Fibroblast of skin of left biceps (primary cell): ENCODE measurements around the gene BCL2L12.

Experiments used
- DNase-seq, 2 experiments: peaks; one replicate each; pipeline ENCODE4 v3.0.0-alpha.2; 2013; ENCODE audit warnings: low read depth in 2 of 2

Gene BCL2L12

GRCh38 chr19:49642492-49643035 lies 23.2 kb upstream of the BCL2L12 start:
- DNase-seq, result no peak

GRCh38 chr19:49643466-49643865 lies 22.3 kb upstream of the BCL2L12 start:
- DNase-seq, result no peak

GRCh38 chr19:49645592-49645991 lies 20.1 kb upstream of the BCL2L12 start:
- no peak for DNase-seq

- no peak for DNase-seq
Observed at GRCh38 chr19:49645995-49646394, 19.7 kb upstream of the BCL2L12 start.

- DNase-seq, result no peak
Observed at GRCh38 chr19:49646586-49646985, 19.1 kb upstream of the BCL2L12 start.

GRCh38 chr19:49651029-49651819 lies 14.5 kb upstream of the BCL2L12 start:
- no peak for DNase-seq

GRCh38 chr19:49651820-49652550 lies 13.7 kb upstream of the BCL2L12 start:
- DNase-seq, result no peak

GRCh38 chr19:49652551-49653465 lies 12.9 kb upstream of the BCL2L12 start:
- no peak for DNase-seq

GRCh38 chr19:49653466-49653806 lies 12.3 kb upstream of the BCL2L12 start:
- DNase-seq, result no peak

- no peak for DNase-seq
Observed at GRCh38 chr19:49654581-49654980, 11.2 kb upstream of the BCL2L12 start.

GRCh38 chr19:49655570-49656455 lies 9.9 kb upstream of the BCL2L12 start:
- no peak for DNase-seq

- no peak for DNase-seq
Observed at GRCh38 chr19:49656456-49657109, 9.2 kb upstream of the BCL2L12 start.

GRCh38 chr19:49657493-49658138 lies 8.1 kb upstream of the BCL2L12 start:
- DNase-seq, result no peak

GRCh38 chr19:49658139-49658517 lies 7.6 kb upstream of the BCL2L12 start:
- DNase-seq, result no peak

GRCh38 chr19:49658566-49659442 lies 6.9 kb upstream of the BCL2L12 start:
- no peak for DNase-seq

- DNase-seq, result no peak
Observed at GRCh38 chr19:49660338-49660961, 5.3 kb upstream of the BCL2L12 start.

- no peak for DNase-seq
Observed at GRCh38 chr19:49662011-49662410, 3.7 kb upstream of the BCL2L12 start.

- no peak for DNase-seq
Observed at GRCh38 chr19:49663224-49663623, 2.5 kb upstream of the BCL2L12 start.
